RPMI8226 (cell line): Measurements from ENCODE around the gene LSM6.

ENCODE experiments used
- DNase-seq: peaks from one replicate; pipeline ENCODE4 v3.0.0-alpha.2; 2015

The LSM6 gene

GRCh38 chr4:146190456-146190855 is 14.9 kb downstream of the LSM6 start:
- DNase-seq, result no peak

GRCh38 chr4:146191766-146192458 is 16.4 kb downstream of the LSM6 start:
- DNase-seq, result no peak

GRCh38 chr4:146193628-146194027 is 18.1 kb downstream of the LSM6 start:
- no peak for DNase-seq

GRCh38 chr4:146194212-146194611 is 18.7 kb downstream of the LSM6 start:
- no peak for DNase-seq

GRCh38 chr4:146202665-146203064 is 27.1 kb downstream of the LSM6 start:
- no peak for DNase-seq

GRCh38 chr4:146207410-146207809 is 31.9 kb downstream of the LSM6 start:
- DNase-seq, result no peak

GRCh38 chr4:146210890-146211289 is 35.4 kb downstream of the LSM6 start:
- DNase-seq, result no peak

- DNase-seq, result no peak
Observed at GRCh38 chr4:146211440-146211839, 35.9 kb downstream of the LSM6 start.

- DNase-seq, result no peak
Observed at GRCh38 chr4:146212781-146213180, 37.3 kb downstream of the LSM6 start.

GRCh38 chr4:146214238-146214637 is 38.7 kb downstream of the LSM6 start, which contains the start of gene REELD1:
Gene REELD1 (plus strand): TSS chr4:146214538. CDS start chr4:146216953, 2,415 bp downstream.
- DNase-seq, result no peak

- no peak for DNase-seq
Observed at GRCh38 chr4:146222313-146222712, 46.8 kb downstream of the LSM6 start.

GRCh38 chr4:146224326-146224966 is 48.9 kb downstream of the LSM6 start:
- DNase-seq, result no peak

GRCh38 chr4:146229406-146229805 is 53.9 kb downstream of the LSM6 start:
- no peak for DNase-seq

GRCh38 chr4:146232131-146232722 is 56.7 kb downstream of the LSM6 start:
- DNase-seq, result no peak

GRCh38 chr4:146235654-146236177 is 60.2 kb downstream of the LSM6 start:
- DNase-seq, result no peak

GRCh38 chr4:146236216-146236615 is 60.7 kb downstream of the LSM6 start:
- DNase-seq, result no peak

- no peak for DNase-seq
Observed at GRCh38 chr4:146237092-146237491, 61.6 kb downstream of the LSM6 start.

- no peak for DNase-seq
Observed at GRCh38 chr4:146238107-146238506, 62.6 kb downstream of the LSM6 start.
